ENCODE data around the gene MAEA. TPM values are rescaled to one million over a fixed set of nuclear protein-coding genes. Genes with fewer than 3 reads are reported as not detected.
A peak's percentile ranks its signal among the peaks of the same experiment; 100 is the strongest.

Gene MAEA
- total and polyA plus RNA-seq, 9 of the 15 experiments (the other 6 are each of a cell fraction or from before 2014, with no cell fraction given): 2.1 to 86.5 (median 45.0) TPM

DNA sequence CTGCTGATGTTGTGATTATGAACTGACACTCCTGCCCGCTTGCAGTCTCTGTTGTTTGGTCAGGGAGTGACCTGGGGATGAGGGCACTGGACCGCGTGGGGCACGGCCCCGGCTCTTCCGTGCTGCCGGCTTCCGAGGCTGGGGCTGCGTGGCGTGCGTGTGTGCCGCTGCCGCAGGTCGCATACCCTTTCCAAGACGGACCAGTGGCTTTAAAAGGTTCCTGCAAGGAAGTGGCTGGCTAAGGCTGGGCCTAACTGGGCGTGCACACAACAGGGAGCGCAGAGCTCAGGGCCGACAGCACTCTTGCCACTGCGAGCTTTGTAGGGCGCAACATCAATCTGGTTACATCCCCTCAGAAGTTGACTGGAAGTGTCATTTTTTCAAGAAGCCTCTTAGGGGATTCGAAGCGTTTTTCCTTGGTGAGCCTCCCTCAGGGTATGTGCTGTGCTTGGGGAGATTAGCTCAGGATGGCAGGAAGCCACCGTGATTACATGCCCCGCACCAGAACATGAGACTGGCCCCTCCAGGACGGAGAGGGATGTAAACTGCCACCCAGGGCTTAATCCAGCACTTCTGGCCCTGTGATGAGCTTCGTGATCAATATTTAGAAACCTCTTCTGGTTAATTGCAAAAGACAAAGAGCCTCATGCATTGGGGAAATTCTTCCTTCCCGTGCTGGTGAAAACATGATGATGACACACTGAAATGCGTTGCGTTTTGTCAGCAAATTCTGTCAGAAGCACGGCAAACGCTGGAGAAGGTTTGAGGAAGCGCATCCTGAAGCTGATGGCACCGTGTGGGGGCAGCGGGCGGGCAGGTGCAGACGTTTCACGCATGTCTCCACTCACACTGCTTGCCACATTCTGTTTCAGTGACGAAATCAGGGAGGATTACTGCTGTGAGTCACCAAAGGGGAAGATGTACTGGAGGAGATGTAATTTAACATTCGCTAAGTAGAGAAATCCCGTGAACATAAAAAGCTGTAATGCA is 11.1 kb downstream of the MAEA start:
- Histone ChIP-seq H3K27ac (ENCODE audit: extremely low read depth, low read depth, low read length) (no peak overlapping the region), H3K9me1 (ENCODE audit: control insufficient read depth, insufficient read depth, low read length) (no peaks in the 10 kb centered on the region), H4K20me1 (replicated peaks; ENCODE audit: control insufficient read depth, insufficient read depth, low read length) (no peaks in the 10 kb centered on the region; the same call in 1 of the 2 replicates), H3K4me1 (replicated peaks in 1 of 2; ENCODE audit: control insufficient read depth in 2 of 2, insufficient read depth in 2 of 2, low read length in 2 of 2) (peaks cover 0 to 12% of the 10 kb centered on the region in 2 experiments; a peak in 4 of 5 replicates), H3K9me3 (replicated peaks; ENCODE audit: control insufficient read depth, insufficient read depth, low read depth, low read length) (no peaks in the 10 kb centered on the region), H3K4me3 (no peak overlapping the region), H3K27me3 (ENCODE audit: control insufficient read depth in 2 of 2, insufficient read depth in 2 of 2, low read length in 2 of 2) (no peaks in the 10 kb centered on the region), H3K36me3 (ENCODE audit: control insufficient read depth, insufficient read depth, low read length) (peaks cover 74% of the 10 kb centered on the region; the same call in 2 of the 3 replicates), H3K4me2 (ENCODE audit: insufficient read depth, low read length) (no peak overlapping the region), H3K9ac (ENCODE audit: insufficient read depth in 1 of 2, low read depth in 2 of 2, low read length in 2 of 2) (0 out of 4 replicates have a peak overlapping the region, but pooled peaks of 1 of the 2 experiments have one; percentile 12), H2AFZ (ENCODE audit: low read depth, low read length) (no peak overlapping the region), H3K79me2 (ENCODE audit: control insufficient read depth, insufficient read depth, low read length) (peaks cover 89% of the 10 kb centered on the region)
- in situ Hi-C loops (cut with MboI): no loop called here
- ChIA-PET POLR2A (interaction anchor here (3.6 kb wide), 1 partner anchor 11 kb away, joined by 30 read pairs; the partner anchor contains the start of gene MAEA), CTCF (ENCODE audit: low intra/inter-chr PET ratio) (no interaction called here)
- no TSS peak for BruUV-seq (replicated peaks)
- FAIRE-seq: no peak
- intact Hi-C loops (cut with micrococcal nuclease): no loop called here
- no peak for DNase-seq (ENCODE audit: extremely low read depth in 1 of 4, low spot score in 3 of 4)
- WGBS (ENCODE audit: insufficient coverage, low coverage, missing lambda C conversion rate): 93% methylated on average over 38 of the region's 40 CpGs
- ATAC-seq: no peak
- no peak for TF ChIP-seq ZNF507 (tag; conservative IDR thresholded peaks at IDR 0.05)
- TF ChIP-seq POLR2G (IDR thresholded peaks at IDR 0.05; ENCODE audit: low read depth, low read length): peak; percentile 55; the same call in 1 of the 2 replicates
- TF ChIP-seq THRAP3 (IDR thresholded peaks at IDR 0.05; ENCODE audit: borderline replicate concordance): no peak
- TF ChIP-seq, protein P1, sequence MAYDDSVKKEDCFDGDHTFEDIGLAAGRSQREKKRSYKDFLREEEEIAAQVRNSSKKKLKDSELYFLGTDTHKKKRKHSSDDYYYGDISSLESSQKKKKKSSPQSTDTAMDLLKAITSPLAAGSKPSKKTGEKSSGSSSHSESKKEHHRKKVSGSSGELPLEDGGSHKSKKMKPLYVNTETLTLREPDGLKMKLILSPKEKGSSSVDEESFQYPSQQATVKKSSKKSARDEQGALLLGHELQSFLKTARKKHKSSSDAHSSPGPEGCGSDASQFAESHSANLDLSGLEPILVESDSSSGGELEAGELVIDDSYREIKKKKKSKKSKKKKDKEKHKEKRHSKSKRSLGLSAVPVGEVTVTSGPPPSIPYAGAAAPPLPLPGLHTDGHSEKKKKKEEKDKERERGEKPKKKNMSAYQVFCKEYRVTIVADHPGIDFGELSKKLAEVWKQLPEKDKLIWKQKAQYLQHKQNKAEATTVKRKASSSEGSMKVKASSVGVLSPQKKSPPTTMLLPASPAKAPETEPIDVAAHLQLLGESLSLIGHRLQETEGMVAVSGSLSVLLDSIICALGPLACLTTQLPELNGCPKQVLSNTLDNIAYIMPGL (CRISPR knock-in tag; IDR thresholded peaks at IDR 0.05): no peak
- TF ChIP-seq KDM4B (IDR thresholded peaks at IDR 0.05; ENCODE audit: borderline replicate concordance in 2 of 2, low read depth in 1 of 2): no peak
- TF ChIP-seq TAF1 (IDR thresholded peaks at IDR 0.05; ENCODE audit: control insufficient read depth, extremely low read depth, insufficient read depth, low read length, severe bottlenecking): no peak
- no peak for TF ChIP-seq TAF7 (tag; IDR thresholded peaks at IDR 0.05)
